ENCODE results near the gene KIFC3. TPM values are rescaled to one million over a fixed set of nuclear protein-coding genes. Genes with fewer than 3 reads are reported as not detected.

The KIFC3 gene
- total RNA-seq, 4 donors from 2014 or later: 50.9 to 87.0 (median 60.2) TPM

- Histone ChIP-seq H3K27me3 (no peaks in the 10 kb centered on the region), H3K4me1 (peaks cover 0 to 3% (median 0%) of the 10 kb centered on the region in 4 donors), H3K27ac (no peak overlapping the region), H3K9me3 (no peaks in the 10 kb centered on the region), H3K4me3 (no peak overlapping the region), H3K36me3 (no peaks in the 10 kb centered on the region)
- WGBS, 2 donors: 78 to 100% methylated on average over 1 to 2 of the region's 2 CpGs
- TF ChIP-seq POLR2A (IDR thresholded peaks at IDR 0.05): no peak
- no peak for TF ChIP-seq CTCF (IDR thresholded peaks at IDR 0.05)
- TF ChIP-seq EP300 (IDR thresholded peaks at IDR 0.05): no peak
- no peak for DNase-seq (ENCODE audit: low spot score in 2 of 2)
Measured at GRCh38 chr16:57824888-57825287, 22.6 kb upstream of the KIFC3 start.

GRCh38 chr16:57823836-57824235, 21.5 kb upstream of the KIFC3 start:
- no peak for DNase-seq (ENCODE audit: low spot score in 2 of 2)
- H3K4me1 ChIP-seq: no peaks in the 10 kb centered on the region
- no peak overlapping the region for H3K27ac ChIP-seq
- no peak overlapping the region for H3K4me3 ChIP-seq
- no peaks in the 10 kb centered on the region for H3K9me3 ChIP-seq
- TF ChIP-seq POLR2A (IDR thresholded peaks at IDR 0.05) (no peak), CTCF (IDR thresholded peaks at IDR 0.05) (no peak), EP300 (IDR thresholded peaks at IDR 0.05) (no peak)
- no peaks in the 10 kb centered on the region for H3K27me3 ChIP-seq
- WGBS, 2 donors: 76 to 87% methylated on average over 5 of the region's 5 CpGs
- no peaks in the 10 kb centered on the region for H3K36me3 ChIP-seq

GRCh38 chr16:57822856-57823255, 20.6 kb upstream of the KIFC3 start:
- 51 to 66% methylated on average over 2 of the region's 2 CpGs for WGBS, 2 donors
- Histone ChIP-seq H3K4me3 (no peak overlapping the region), H3K9me3 (no peaks in the 10 kb centered on the region), H3K27me3 (no peaks in the 10 kb centered on the region), H3K36me3 (no peaks in the 10 kb centered on the region), H3K27ac (no peak overlapping the region), H3K4me1 (no peaks in the 10 kb centered on the region)
- DNase-seq (ENCODE audit: low spot score in 2 of 2): no peak
- no peak for TF ChIP-seq EP300 (IDR thresholded peaks at IDR 0.05)
- TF ChIP-seq CTCF (IDR thresholded peaks at IDR 0.05): no peak
- TF ChIP-seq POLR2A (IDR thresholded peaks at IDR 0.05): no peak

- Histone ChIP-seq H3K27ac (no peak overlapping the region), H3K4me1 (no peaks in the 10 kb centered on the region), H3K9me3 (no peaks in the 10 kb centered on the region), H3K36me3 (no peaks in the 10 kb centered on the region), H3K27me3 (no peaks in the 10 kb centered on the region), H3K4me3 (no peak overlapping the region)
- no peak for DNase-seq (ENCODE audit: low spot score in 2 of 2)
- WGBS, 2 donors: 96 to 97% methylated on average over 5 of the region's 5 CpGs
- TF ChIP-seq EP300 (IDR thresholded peaks at IDR 0.05) (no peak), CTCF (IDR thresholded peaks at IDR 0.05) (no peak), POLR2A (IDR thresholded peaks at IDR 0.05) (no peak)
Measured at GRCh38 chr16:57822018-57822553, 19.8 kb upstream of the KIFC3 start.

GRCh38 chr16:57821149-57821971, 19.1 kb upstream of the KIFC3 start:
- Histone ChIP-seq H3K9me3 (no peaks in the 10 kb centered on the region), H3K27me3 (no peaks in the 10 kb centered on the region), H3K4me3 (no peak overlapping the region), H3K4me1 (peaks cover 0 to 6% (median 0%) of the 10 kb centered on the region in 4 donors), H3K36me3 (no peaks in the 10 kb centered on the region), H3K27ac (no peak overlapping the region)
- 82 to 84% methylated on average over 10 of the region's 10 CpGs for WGBS, 2 donors
- TF ChIP-seq CTCF (IDR thresholded peaks at IDR 0.05) (no peak), POLR2A (IDR thresholded peaks at IDR 0.05) (no peak), EP300 (IDR thresholded peaks at IDR 0.05) (no peak)
- no peak for DNase-seq (ENCODE audit: low spot score in 2 of 2)
